Endodermal cell (in vitro differentiated cells): Measurements from ENCODE around the gene NID1. TPM values are rescaled to one million over a fixed set of nuclear protein-coding genes. Genes with fewer than 3 reads are reported as not detected.

Source experiments
- DNase-seq: peaks from one replicate; pipeline ENCODE4 v3.0.0-alpha.2; 2017
- H3K27ac ChIP-seq: 2 replicates; pipeline ENCODE4 v1.5.1; 2013; ENCODE audit warnings: mild to moderate bottlenecking, low read depth, low read length, moderate library complexity
- H3K27me3 ChIP-seq: 2 replicates; pipeline ENCODE4 v1.6.1; 2013; ENCODE audit warnings: mild to moderate bottlenecking, low read length, moderate library complexity; ENCODE audit not compliant: insufficient read depth, control insufficient read depth, poor library complexity, severe bottlenecking
- H3K36me3 ChIP-seq: 2 replicates; pipeline ENCODE4 v1.7.0; 2013; ENCODE audit warnings: mild to moderate bottlenecking, low read length, moderate library complexity; ENCODE audit not compliant: control insufficient read depth, insufficient read depth
- H3K4me1 ChIP-seq: one replicate; pipeline ENCODE4 v1.7.0; 2013; ENCODE audit warnings: low read length; ENCODE audit not compliant: control insufficient read depth, insufficient read depth
- H3K4me3 ChIP-seq: 2 replicates; pipeline ENCODE4 v1.5.1; 2013; ENCODE audit warnings: mild to moderate bottlenecking, low read length, moderate library complexity
- H3K9ac ChIP-seq: 2 replicates; pipeline ENCODE4 v1.6.1; 2013; ENCODE audit warnings: mild to moderate bottlenecking, low read length, moderate library complexity; ENCODE audit not compliant: poor library complexity, severe bottlenecking; ENCODE audit errors: extremely low read depth
- H3K9me3 ChIP-seq: 2 replicates; pipeline ENCODE4 v1.6.1; 2013; ENCODE audit warnings: mild to moderate bottlenecking, low read length, moderate library complexity; ENCODE audit not compliant: control insufficient read depth
- H3K27ac Mint-ChIP-seq: 2 replicates; pipeline ENCODE4 v1.8.0; 2020; ENCODE audit warnings: mixed read lengths
- H3K27me3 Mint-ChIP-seq: 2 replicates; pipeline ENCODE4 v1.8.0; 2021; ENCODE audit warnings: mild to moderate bottlenecking, mixed read lengths; ENCODE audit not compliant: insufficient read depth
- H3K36me3 Mint-ChIP-seq: 2 replicates; pipeline ENCODE4 v1.8.0; 2020; ENCODE audit warnings: low read depth, mixed read lengths
- H3K4me1 Mint-ChIP-seq: 2 replicates; pipeline ENCODE4 v1.8.0; 2020; ENCODE audit warnings: mixed read lengths
- H3K4me3 Mint-ChIP-seq: 2 replicates; pipeline ENCODE4 v1.8.0; 2020; ENCODE audit warnings: mild to moderate bottlenecking, moderate library complexity, mixed read lengths
- H3K9me3 Mint-ChIP-seq: 2 replicates; pipeline ENCODE4 v1.8.0; 2020; ENCODE audit warnings: mild to moderate bottlenecking, mixed read lengths
- CTCF ChIP-seq: fragments of 200-600 bp; sonication (generic); conservative IDR thresholded peaks from 2 replicates; pipeline ENCODE4 v1.5.0; 2021; ENCODE audit warnings: antibody characterized with exemption, mild to moderate bottlenecking
- WGBS, 2 experiments: methylation state at CpG; one replicate each; pipeline versions ENCODE4 v1.1.5 to v1.1.7; 2013; ENCODE audit warnings: missing lambda C conversion rate in 2 of 2, mixed read lengths in 1 of 2; ENCODE audit not compliant: insufficient coverage in 1 of 2, insufficient read length in 1 of 2; 5-methylcytosine and 5-hydroxymethylcytosine counted together
- total RNA-seq, 2 donors: library from RNA; stranded (reverse); fragmentation: NEBNext Ultra II Directional in 1 of 2; extraction: Animal tissue kit (Norgen Biotek cat#: 25700) in 1 of 2; gene quantifications; 2 replicates in 1 of 2; 3 replicates in 1 of 2; pipeline ENCODE4 v1.2.1, GENCODE V29; 2021

The NID1 gene
- total RNA-seq, 2 donors from 2014 or later: 12.7 to 18.3 TPM

- no peak for DNase-seq
- peaks cover 2% of the 10 kb centered on the region for H3K27me3 Mint-ChIP-seq
- peaks cover 38% of the 10 kb centered on the region for H3K4me1 Mint-ChIP-seq
- H3K4me3 Mint-ChIP-seq: no peak overlapping the region
- H3K27me3 ChIP-seq: no peaks in the 10 kb centered on the region
- no peak overlapping the region for H3K4me3 ChIP-seq
- peaks cover 3% of the 10 kb centered on the region for H3K4me1 ChIP-seq
- no peaks in the 10 kb centered on the region for H3K36me3 ChIP-seq
- no peak overlapping the region for H3K9ac ChIP-seq
- TF ChIP-seq CTCF: no peak
- no peaks in the 10 kb centered on the region for H3K9me3 ChIP-seq
- no peaks in the 10 kb centered on the region for H3K9me3 Mint-ChIP-seq
- H3K27ac ChIP-seq: no peak overlapping the region
- 96 to 100% methylated on average over 4 to 6 of the region's 6 CpGs for WGBS, 2 experiments
- H3K27ac Mint-ChIP-seq: no peak overlapping the region
- no peaks in the 10 kb centered on the region for H3K36me3 Mint-ChIP-seq
These were observed 122.3 kb downstream of the NID1 start for GRCh38 chr1:235942625-235942934.

- H3K9me3 Mint-ChIP-seq: no peaks in the 10 kb centered on the region
- H3K9ac ChIP-seq: no peak overlapping the region
- no peak overlapping the region for H3K27ac ChIP-seq
These were observed 122.8 kb downstream of the NID1 start for GRCh38 chr1:235941876-235942624.

GRCh38 chr1:235940285-235940684 lies 124.6 kb downstream of the NID1 start:
- H3K4me1 ChIP-seq: peaks cover 3% of the 10 kb centered on the region
- no peaks in the 10 kb centered on the region for H3K9me3 ChIP-seq
- no peaks in the 10 kb centered on the region for H3K36me3 ChIP-seq
- no peak overlapping the region for H3K27ac ChIP-seq
- no peak overlapping the region for H3K9ac ChIP-seq
- H3K4me3 ChIP-seq: no peak overlapping the region
- WGBS, 2 experiments: 89 to 100% methylated on average over 3 to 6 of the region's 6 CpGs
- H3K36me3 Mint-ChIP-seq: no peaks in the 10 kb centered on the region
- H3K4me1 Mint-ChIP-seq: peaks cover 32% of the 10 kb centered on the region
- no peak overlapping the region for H3K27ac Mint-ChIP-seq
- no peaks in the 10 kb centered on the region for H3K9me3 Mint-ChIP-seq
- peaks cover 2% of the 10 kb centered on the region for H3K27me3 Mint-ChIP-seq
- TF ChIP-seq CTCF: no peak
- DNase-seq: no peak
- H3K27me3 ChIP-seq: no peaks in the 10 kb centered on the region
- H3K4me3 Mint-ChIP-seq: no peak overlapping the region

More at GRCh38 chr1:235941876-235942624, 122.8 kb downstream of the NID1 start:
- H3K4me1 Mint-ChIP-seq: peaks cover 40% of the 10 kb centered on the region
- Histone ChIP-seq H3K36me3 (no peaks in the 10 kb centered on the region), H3K4me1 (peaks cover 3% of the 10 kb centered on the region), H3K4me3 (no peak overlapping the region), H3K27me3 (no peaks in the 10 kb centered on the region), H3K9me3 (no peaks in the 10 kb centered on the region)
- H3K27ac Mint-ChIP-seq: no peak overlapping the region
- no peaks in the 10 kb centered on the region for H3K36me3 Mint-ChIP-seq
- no peak for DNase-seq
- no peak overlapping the region for H3K4me3 Mint-ChIP-seq
- H3K27me3 Mint-ChIP-seq: peaks cover 2% of the 10 kb centered on the region
- WGBS, 2 experiments: 86 to 89% methylated on average over 6 to 12 of the region's 12 CpGs
- TF ChIP-seq CTCF: no peak
